ENCODE measurements around the gene ADCY4. TPM values are rescaled to one million over a fixed set of nuclear protein-coding genes. Genes with fewer than 3 reads are reported as not detected.
"Not testable (repeated sequence)": the region's sequence is repeated elsewhere in the genome, so short reads cannot be mapped to it uniquely, and the experiment has no call there.

Gene ADCY4
- total RNA-seq, 6 experiments from 2014 or later, result 2.3 to 7.2 (median 3.9) TPM

DNA sequence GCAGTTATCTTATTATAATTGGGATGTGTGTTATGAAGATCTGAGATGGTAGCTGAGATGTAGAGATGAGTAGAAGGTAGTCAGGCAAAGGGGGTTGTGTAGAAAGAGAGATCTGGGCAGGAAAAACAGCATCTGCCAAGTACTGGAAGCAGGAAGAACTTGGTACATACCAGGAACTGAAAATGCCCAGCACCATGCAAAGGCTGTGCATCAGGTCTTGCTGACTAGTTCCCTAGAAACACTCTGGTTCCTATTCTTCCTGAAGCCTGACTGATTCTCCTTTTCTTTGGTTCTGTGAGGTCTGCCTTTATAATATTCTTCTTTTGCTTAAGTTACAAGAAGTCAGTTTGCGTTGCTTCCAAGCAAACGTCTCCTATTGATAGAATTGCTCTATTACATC lies 26.5 kb upstream of the ADCY4 start:
- peak in 1 of 4 donors; percentile 27 for ATAC-seq
- 64% methylated on average over 2 of the region's 2 CpGs for WGBS (ENCODE audit: insufficient coverage, low coverage, low lambda C conversion rate, missing lambda C conversion rate)
- intact Hi-C loops (cut with DNase I), result no loop called here

DNA sequence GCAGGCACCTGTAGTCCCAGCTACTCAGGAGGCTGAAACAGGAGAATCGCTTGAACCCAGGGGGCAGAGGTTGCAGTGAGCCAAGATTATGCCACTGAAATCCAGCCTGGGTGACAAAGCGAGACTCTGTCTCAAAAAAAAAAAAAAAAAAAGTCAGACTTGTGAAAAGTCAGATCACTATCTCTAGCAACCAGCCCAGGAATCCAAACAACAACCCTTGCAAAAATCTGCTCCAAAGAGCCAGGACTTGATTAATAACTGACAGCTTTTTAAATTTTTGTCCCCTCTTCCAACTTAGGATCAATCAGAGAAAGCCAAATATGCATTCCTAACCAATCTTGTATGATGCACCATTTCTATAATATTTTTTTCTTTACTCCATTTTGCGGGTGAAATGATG lies 25.4 kb upstream of the ADCY4 start:
- ATAC-seq (no peak), DNase-seq (no peak)
- no peak for TF ChIP-seq POLR2A (IDR thresholded peaks at IDR 0.05)
- TF ChIP-seq, protein P1, sequence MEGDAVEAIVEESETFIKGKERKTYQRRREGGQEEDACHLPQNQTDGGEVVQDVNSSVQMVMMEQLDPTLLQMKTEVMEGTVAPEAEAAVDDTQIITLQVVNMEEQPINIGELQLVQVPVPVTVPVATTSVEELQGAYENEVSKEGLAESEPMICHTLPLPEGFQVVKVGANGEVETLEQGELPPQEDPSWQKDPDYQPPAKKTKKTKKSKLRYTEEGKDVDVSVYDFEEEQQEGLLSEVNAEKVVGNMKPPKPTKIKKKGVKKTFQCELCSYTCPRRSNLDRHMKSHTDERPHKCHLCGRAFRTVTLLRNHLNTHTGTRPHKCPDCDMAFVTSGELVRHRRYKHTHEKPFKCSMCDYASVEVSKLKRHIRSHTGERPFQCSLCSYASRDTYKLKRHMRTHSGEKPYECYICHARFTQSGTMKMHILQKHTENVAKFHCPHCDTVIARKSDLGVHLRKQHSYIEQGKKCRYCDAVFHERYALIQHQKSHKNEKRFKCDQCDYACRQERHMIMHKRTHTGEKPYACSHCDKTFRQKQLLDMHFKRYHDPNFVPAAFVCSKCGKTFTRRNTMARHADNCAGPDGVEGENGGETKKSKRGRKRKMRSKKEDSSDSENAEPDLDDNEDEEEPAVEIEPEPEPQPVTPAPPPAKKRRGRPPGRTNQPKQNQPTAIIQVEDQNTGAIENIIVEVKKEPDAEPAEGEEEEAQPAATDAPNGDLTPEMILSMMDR (IDR thresholded peaks at IDR 0.05), result no peak
- no peak overlapping the region for H3K4me3 ChIP-seq
- H3K9me3 ChIP-seq, result no peaks in the 10 kb centered on the region
- WGBS (ENCODE audit: insufficient coverage, low coverage, low lambda C conversion rate, missing lambda C conversion rate), result 94% methylated on average over 2 of the region's 3 CpGs
- intact Hi-C loops (cut with DNase I), result no loop called here
- no peaks in the 10 kb centered on the region for H3K36me3 ChIP-seq
- no peaks in the 10 kb centered on the region for H3K4me1 ChIP-seq
- H3K27me3 ChIP-seq, result no peaks in the 10 kb centered on the region
- no peak overlapping the region for H3K27ac ChIP-seq

More for the DNA sequence above, 26.5 kb upstream of the ADCY4 start:
- TF ChIP-seq POLR2A (IDR thresholded peaks at IDR 0.05), result no peak
- TF ChIP-seq, protein P1 (IDR thresholded peaks at IDR 0.05), result no peak
- H3K27me3 ChIP-seq, result no peaks in the 10 kb centered on the region
- no peaks in the 10 kb centered on the region for H3K9me3 ChIP-seq
- H3K4me3 ChIP-seq, result no peak overlapping the region
- H3K4me1 ChIP-seq, result no peaks in the 10 kb centered on the region
- DNase-seq, result no peak
- H3K27ac ChIP-seq, result no peak overlapping the region
- H3K36me3 ChIP-seq, result no peaks in the 10 kb centered on the region

DNA sequence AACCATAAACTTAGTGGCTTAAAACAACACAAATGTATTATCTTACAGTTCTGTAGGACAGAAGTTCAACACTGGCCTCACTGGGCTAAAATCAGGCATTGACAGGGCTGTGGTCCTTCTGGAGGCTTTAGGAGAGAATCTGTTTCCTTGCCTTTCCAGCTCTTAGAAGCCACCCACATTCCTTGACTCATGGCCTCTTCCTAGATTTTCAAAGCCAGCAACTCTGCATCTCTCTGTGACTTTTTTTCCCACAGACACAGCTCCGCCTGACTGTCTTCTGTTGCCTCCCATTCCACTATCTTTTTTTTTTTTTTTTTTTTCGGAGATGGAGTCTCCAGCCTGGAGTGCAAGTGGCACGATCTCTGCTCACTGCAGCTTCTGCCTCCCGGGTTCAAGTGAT lies 21.3 kb upstream of the ADCY4 start:
- Histone ChIP-seq H3K27ac (no peak overlapping the region), H3K9me3 (no peaks in the 10 kb centered on the region), H3K27me3 (no peaks in the 10 kb centered on the region), H3K4me1 (peaks cover 0 to 4% (median 0%) of the 10 kb centered on the region in 4 donors), H3K4me3 (no peak overlapping the region), H3K36me3 (no peaks in the 10 kb centered on the region)
- no peak for TF ChIP-seq POLR2A (IDR thresholded peaks at IDR 0.05)
- TF ChIP-seq, protein P1 (IDR thresholded peaks at IDR 0.05), result no peak
- ATAC-seq, result no peak
- intact Hi-C loops (cut with DNase I), result no loop called here
- DNase-seq, result no peak
- WGBS (ENCODE audit: insufficient coverage, low coverage, low lambda C conversion rate, missing lambda C conversion rate), result 73% methylated on average over 2 of the region's 4 CpGs

DNA sequence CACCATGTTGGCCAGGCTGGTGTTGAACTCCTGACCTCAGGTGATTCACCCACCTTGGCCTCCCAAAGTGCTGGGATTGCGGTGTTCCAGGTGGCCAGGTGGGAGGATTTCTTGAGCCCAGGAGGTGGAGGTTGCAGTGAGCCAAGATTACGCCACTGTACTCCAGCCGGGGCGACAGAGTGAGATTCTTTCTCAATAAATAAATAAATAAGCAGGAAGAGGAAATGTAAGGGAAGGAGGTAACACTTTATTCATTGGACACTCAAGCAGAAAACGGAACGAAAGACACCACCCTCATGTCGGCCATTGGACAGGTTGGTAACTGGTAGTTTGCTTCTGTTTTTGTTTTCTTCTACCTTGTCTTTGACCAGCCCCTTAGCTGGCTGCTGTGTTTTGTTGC lies 20.1 kb upstream of the ADCY4 start:
- WGBS (ENCODE audit: insufficient coverage, low coverage, low lambda C conversion rate, missing lambda C conversion rate), result 48% methylated on average over 7 of the region's 7 CpGs

DNA sequence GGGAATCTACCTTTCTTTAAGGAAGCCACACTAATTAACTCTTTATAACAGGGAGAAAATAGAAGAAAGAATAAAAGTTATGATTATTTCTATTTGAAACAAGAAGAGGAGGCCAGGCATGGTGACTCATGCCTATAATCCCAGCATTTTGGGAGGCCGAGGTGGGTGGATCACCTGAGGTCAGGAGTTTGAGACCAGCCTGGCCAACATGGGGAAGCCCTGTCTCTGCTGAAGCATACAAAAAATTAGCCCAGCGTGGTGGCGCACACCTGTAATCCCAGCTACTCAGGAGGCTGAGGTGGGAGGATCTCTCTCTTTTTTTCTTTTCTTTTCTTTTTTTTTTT lies 19.6 kb upstream of the ADCY4 start:
- H3K27me3 ChIP-seq; H3K27ac ChIP-seq; intact Hi-C loops (cut with DNase I); H3K4me3 ChIP-seq; H3K36me3 ChIP-seq; DNase-seq; H3K9me3 ChIP-seq; H3K4me1 ChIP-seq; ATAC-seq: not testable (repeated sequence)
- WGBS (ENCODE audit: insufficient coverage, low coverage, low lambda C conversion rate, missing lambda C conversion rate), result no CpG with 5 or more reads among the region's 3 CpGs

More for the DNA sequence above, 20.1 kb upstream of the ADCY4 start:
- intact Hi-C loops (cut with DNase I), result no loop called here
- DNase-seq (no peak), ATAC-seq (peak in 2 of 4 donors; percentile 41 to 42)
- Histone ChIP-seq H3K36me3 (no peaks in the 10 kb centered on the region), H3K9me3 (no peaks in the 10 kb centered on the region), H3K27ac (no peak overlapping the region), H3K4me3 (no peak overlapping the region), H3K27me3 (no peaks in the 10 kb centered on the region), H3K4me1 (peaks cover 0 to 4% (median 0%) of the 10 kb centered on the region in 4 donors)
- TF ChIP-seq POLR2A (IDR thresholded peaks at IDR 0.05), result no peak
- TF ChIP-seq, protein P1 (IDR thresholded peaks at IDR 0.05), result no peak

Data from right lobe of liver (tissue), 6 donors.